ENCODE data around the gene KCNH5. TPM values are rescaled to one million over a fixed set of nuclear protein-coding genes. Genes with fewer than 3 reads are reported as not detected.

The KCNH5 gene
- total and polyA plus RNA-seq, 2 of the 13 experiments (the other 11 are each of a cell fraction or from before 2014, with no cell fraction given), result not detected

DNA sequence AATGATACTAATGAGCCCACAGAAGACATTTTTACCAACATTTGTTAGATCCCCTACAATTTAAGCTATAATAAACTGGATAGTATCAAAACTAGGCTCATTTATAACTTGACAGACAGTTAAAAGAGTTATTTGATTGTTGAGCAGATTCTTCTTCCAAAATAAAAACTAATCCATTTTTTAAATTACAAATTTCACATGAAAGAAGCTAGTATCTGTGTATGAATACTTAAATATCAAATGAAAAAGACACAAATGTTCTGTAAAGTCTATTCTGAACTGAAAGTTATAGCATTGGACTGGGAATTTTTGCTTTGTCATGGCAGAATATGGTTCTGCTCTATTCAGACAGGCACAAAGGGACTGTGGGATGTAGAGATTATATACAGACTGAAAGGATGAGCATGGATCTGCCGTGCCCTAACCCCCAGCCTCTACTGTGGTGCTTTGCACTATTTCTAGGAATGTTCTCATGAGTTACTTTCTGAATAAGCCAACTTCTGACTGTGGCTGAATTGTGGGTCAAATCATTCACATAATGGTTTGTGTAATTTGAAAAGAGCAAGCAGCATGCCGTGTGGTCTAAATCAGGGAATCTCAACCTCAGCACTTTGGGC is 352.7 kb downstream of the KCNH5 start:
- peaks cover 5% of the 10 kb centered on the region; the same call in 1 of the 2 replicates for H3K9me3 ChIP-seq (ENCODE audit: low read length)
- H2AFZ ChIP-seq (ENCODE audit: low read length), result peak overlapping the region; percentile 16
- peak overlapping the region in 1 of 3 experiments; percentile 26; a peak in 1 of 6 replicates for H3K4me3 ChIP-seq (replicated peaks in 1 of 3; ENCODE audit: insufficient read depth in 1 of 3, low read depth in 2 of 3, low read length in 3 of 3)
- H3K27ac ChIP-seq (ENCODE audit: extremely low read length, insufficient read depth, low read length), result peak overlapping the region; percentile 92
- H3K4me1 ChIP-seq (ENCODE audit: insufficient read depth, low read length), result peaks cover 80% of the 10 kb centered on the region
- no peaks in the 10 kb centered on the region for H3K79me2 ChIP-seq (ENCODE audit: insufficient read depth, low read length)
- H3K9ac ChIP-seq (ENCODE audit: insufficient read depth, low read depth, low read length), result peak overlapping the region; percentile 21; the same call in 1 of the 2 replicates
- ChIA-PET POLR2A (no interaction called here), CTCF (ENCODE audit: low intra/inter-chr PET ratio, low total read pairs) (no interaction called here)
- 46% methylated on average over 2 of the region's 2 CpGs for WGBS (ENCODE audit: low lambda C conversion rate)
- peak overlapping the region; percentile 80 for H3K4me2 ChIP-seq (ENCODE audit: low read depth, low read length)
- intact Hi-C loops (cut with micrococcal nuclease; ENCODE audit: unreplicated experiment), result loop anchor here (1.0 kb wide), 1 partner anchor 15 kb away; no protein-coding TSS in a partner anchor
- H3K36me3 ChIP-seq (replicated peaks in 1 of 2; ENCODE audit: control insufficient read depth in 1 of 2, insufficient read depth in 2 of 2, low read length in 2 of 2), result no peaks in the 10 kb centered on the region
- no peaks in the 10 kb centered on the region for H3K27me3 ChIP-seq (ENCODE audit: control insufficient read depth in 1 of 2, insufficient read depth in 2 of 2, low read length in 2 of 2)
- ATAC-seq (peak; percentile 27; the same call in 2 of the 3 replicates), DNase-seq (ENCODE audit: low spot score) (peak; percentile 5), FAIRE-seq (no peak)
- BruUV-seq (replicated peaks), result no TSS peak
- H4K20me1 ChIP-seq (ENCODE audit: insufficient read depth, low read length), result no peaks in the 10 kb centered on the region
- in situ Hi-C loops (cut with HindIII; ENCODE audit: extremely low pct_ligation_motif_present, low pct_unique_long_range_greater_than_20kb), result no loop called here
- TF ChIP-seq NFE2L2 (IDR thresholded peaks at IDR 0.05; ENCODE audit: low read length) (peak; percentile 77), SP4 (CRISPR knock-in tag; IDR thresholded peaks at IDR 0.05) (no peak), RORA (CRISPR knock-in tag; IDR thresholded peaks at IDR 0.05) (0 out of 2 replicates have a peak, but pooled peaks have one; percentile 2), NCOA5 (CRISPR knock-in tag; IDR thresholded peaks at IDR 0.05) (no peak), KDM5A (IDR thresholded peaks at IDR 0.05; ENCODE audit: borderline replicate concordance, low read length) (0 out of 2 replicates have a peak, but pooled peaks have one; percentile 11), FLYWCH1 (CRISPR knock-in tag; IDR thresholded peaks at IDR 0.05) (no peak), KDM3A (CRISPR knock-in tag; IDR thresholded peaks at IDR 0.05; ENCODE audit: low read depth) (no peak), EHMT2 (IDR thresholded peaks at IDR 0.05; ENCODE audit: borderline replicate concordance, low read depth, low read length) (0 out of 2 replicates have a peak, but pooled peaks have one; percentile 6), ZSCAN9 (CRISPR knock-in tag; IDR thresholded peaks at IDR 0.05; ENCODE audit: borderline replicate concordance) (no peak), ARNTL (CRISPR knock-in tag; IDR thresholded peaks at IDR 0.05) (no peak), PHF21A (CRISPR knock-in tag; IDR thresholded peaks at IDR 0.05) (peak; percentile 23), ISX (CRISPR knock-in tag; conservative IDR thresholded peaks at IDR 0.05) (no peak), CREB1 (IDR thresholded peaks at IDR 0.05) (no peak), CREB1 (CRISPR knock-in tag; IDR thresholded peaks at IDR 0.05) (peak; percentile 1; the same call in 1 of the 2 replicates)
- TF ChIP-seq, protein P1, sequence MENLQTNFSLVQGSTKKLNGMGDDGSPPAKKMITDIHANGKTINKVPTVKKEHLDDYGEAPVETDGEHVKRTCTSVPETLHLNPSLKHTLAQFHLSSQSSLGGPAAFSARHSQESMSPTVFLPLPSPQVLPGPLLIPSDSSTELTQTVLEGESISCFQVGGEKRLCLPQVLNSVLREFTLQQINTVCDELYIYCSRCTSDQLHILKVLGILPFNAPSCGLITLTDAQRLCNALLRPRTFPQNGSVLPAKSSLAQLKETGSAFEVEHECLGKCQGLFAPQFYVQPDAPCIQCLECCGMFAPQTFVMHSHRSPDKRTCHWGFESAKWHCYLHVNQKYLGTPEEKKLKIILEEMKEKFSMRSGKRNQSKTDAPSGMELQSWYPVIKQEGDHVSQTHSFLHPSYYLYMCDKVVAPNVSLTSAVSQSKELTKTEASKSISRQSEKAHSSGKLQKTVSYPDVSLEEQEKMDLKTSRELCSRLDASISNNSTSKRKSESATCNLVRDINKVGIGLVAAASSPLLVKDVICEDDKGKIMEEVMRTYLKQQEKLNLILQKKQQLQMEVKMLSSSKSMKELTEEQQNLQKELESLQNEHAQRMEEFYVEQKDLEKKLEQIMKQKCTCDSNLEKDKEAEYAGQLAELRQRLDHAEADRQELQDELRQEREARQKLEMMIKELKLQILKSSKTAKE (CRISPR knock-in tag; IDR thresholded peaks at IDR 0.05; ENCODE audit: borderline replicate concordance), result no peak
- TF ChIP-seq, protein P2, sequence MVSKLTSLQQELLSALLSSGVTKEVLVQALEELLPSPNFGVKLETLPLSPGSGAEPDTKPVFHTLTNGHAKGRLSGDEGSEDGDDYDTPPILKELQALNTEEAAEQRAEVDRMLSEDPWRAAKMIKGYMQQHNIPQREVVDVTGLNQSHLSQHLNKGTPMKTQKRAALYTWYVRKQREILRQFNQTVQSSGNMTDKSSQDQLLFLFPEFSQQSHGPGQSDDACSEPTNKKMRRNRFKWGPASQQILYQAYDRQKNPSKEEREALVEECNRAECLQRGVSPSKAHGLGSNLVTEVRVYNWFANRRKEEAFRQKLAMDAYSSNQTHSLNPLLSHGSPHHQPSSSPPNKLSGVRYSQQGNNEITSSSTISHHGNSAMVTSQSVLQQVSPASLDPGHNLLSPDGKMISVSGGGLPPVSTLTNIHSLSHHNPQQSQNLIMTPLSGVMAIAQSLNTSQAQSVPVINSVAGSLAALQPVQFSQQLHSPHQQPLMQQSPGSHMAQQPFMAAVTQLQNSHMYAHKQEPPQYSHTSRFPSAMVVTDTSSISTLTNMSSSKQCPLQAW (CRISPR knock-in tag; IDR thresholded peaks at IDR 0.05), result peak; percentile 11; the same call in 1 of the 2 replicates
- TF ChIP-seq, protein P3, sequence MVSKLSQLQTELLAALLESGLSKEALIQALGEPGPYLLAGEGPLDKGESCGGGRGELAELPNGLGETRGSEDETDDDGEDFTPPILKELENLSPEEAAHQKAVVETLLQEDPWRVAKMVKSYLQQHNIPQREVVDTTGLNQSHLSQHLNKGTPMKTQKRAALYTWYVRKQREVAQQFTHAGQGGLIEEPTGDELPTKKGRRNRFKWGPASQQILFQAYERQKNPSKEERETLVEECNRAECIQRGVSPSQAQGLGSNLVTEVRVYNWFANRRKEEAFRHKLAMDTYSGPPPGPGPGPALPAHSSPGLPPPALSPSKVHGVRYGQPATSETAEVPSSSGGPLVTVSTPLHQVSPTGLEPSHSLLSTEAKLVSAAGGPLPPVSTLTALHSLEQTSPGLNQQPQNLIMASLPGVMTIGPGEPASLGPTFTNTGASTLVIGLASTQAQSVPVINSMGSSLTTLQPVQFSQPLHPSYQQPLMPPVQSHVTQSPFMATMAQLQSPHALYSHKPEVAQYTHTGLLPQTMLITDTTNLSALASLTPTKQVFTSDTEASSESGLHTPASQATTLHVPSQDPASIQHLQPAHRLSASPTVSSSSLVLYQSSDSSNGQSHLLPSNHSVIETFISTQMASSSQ (IDR thresholded peaks at IDR 0.05; ENCODE audit: low read depth), result 0 out of 2 replicates have a peak, but pooled peaks have one; percentile 4
- TF ChIP-seq, protein P3 (CRISPR knock-in tag; IDR thresholded peaks at IDR 0.05; ENCODE audit: borderline replicate concordance), result no peak
